Osteoblast (primary cell): ENCODE measurements around the gene MUTYH. TPM values are rescaled to one million over a fixed set of nuclear protein-coding genes. Genes with fewer than 3 reads are reported as not detected.

Experiments
- DNase-seq: peaks from one replicate; pipeline ENCODE4 v3.0.0; 2011; ENCODE audit warnings: low spot score, mixed read lengths; ENCODE audit not compliant: insufficient read length; ENCODE audit errors: missing footprints
- H2AFZ ChIP-seq: 2 replicates; pipeline ENCODE4 v1.6.0; 2011; ENCODE audit warnings: mild to moderate bottlenecking, low read length
- H3K27ac ChIP-seq: 2 replicates; pipeline ENCODE4 v1.5.1; 2011; ENCODE audit warnings: mild to moderate bottlenecking, low read depth, low read length, moderate library complexity
- H3K27me3 ChIP-seq: 2 replicates; pipeline ENCODE4 v1.6.0; 2012; ENCODE audit warnings: mild to moderate bottlenecking, control low read depth, inconsistent platforms, low read length, moderate library complexity; ENCODE audit not compliant: insufficient read depth
- H3K36me3 ChIP-seq: 2 replicates; pipeline ENCODE4 v1.5.1; 2011; ENCODE audit warnings: mild to moderate bottlenecking, low read length, control low read depth, moderate library complexity; ENCODE audit not compliant: insufficient read depth
- H3K4me1 ChIP-seq: 2 replicates; pipeline ENCODE4 v1.5.1; 2011; ENCODE audit warnings: mild to moderate bottlenecking, low read length, control low read depth, moderate library complexity; ENCODE audit not compliant: insufficient read depth
- H3K4me2 ChIP-seq: 2 replicates; pipeline ENCODE4 v1.6.0; 2011; ENCODE audit warnings: mild to moderate bottlenecking, low read length; ENCODE audit not compliant: insufficient read depth
- H3K4me3 ChIP-seq: fragments of 200-600 bp; sonication (generic); 3 replicates; pipeline ENCODE4 v1.5.1; 2012; ENCODE audit warnings: mild to moderate bottlenecking, low read length, inconsistent platforms; ENCODE audit not compliant: insufficient read depth
- H3K79me2 ChIP-seq: 2 replicates; pipeline ENCODE4 v1.6.0; 2012; ENCODE audit warnings: mild to moderate bottlenecking, low read length, control low read depth, inconsistent platforms; ENCODE audit not compliant: insufficient read depth
- H3K9me3 ChIP-seq: 2 replicates; pipeline ENCODE4 v1.5.1; 2011; ENCODE audit warnings: low read depth, low read length, control low read depth
- H4K20me1 ChIP-seq: 2 replicates; pipeline ENCODE4 v1.6.0; 2012; ENCODE audit warnings: mild to moderate bottlenecking, low read length, control low read depth; ENCODE audit not compliant: insufficient read depth
- CTCF ChIP-seq: IDR thresholded peaks from 2 replicates; pipeline ENCODE4 v1.5.1; 2011; ENCODE audit warnings: mild to moderate bottlenecking, low read depth, low read length, moderate library complexity; ENCODE audit errors: extremely low read depth
- total RNA-seq: library from RNA; depleted of rRNA; stranded (reverse); fragments of >200 nt; gene quantifications from 2 replicates; pipeline ENCODE4 v1.2.3, GENCODE V29; 2012

The MUTYH gene
- total RNA-seq, 1 donor: 14.1 TPM

- H3K36me3 ChIP-seq: no peaks in the 10 kb centered on the region
- no peaks in the 10 kb centered on the region for H3K9me3 ChIP-seq
- H3K4me1 ChIP-seq: no peaks in the 10 kb centered on the region
- H3K4me3 ChIP-seq: no peak overlapping the region
- no peak for DNase-seq
- no peak overlapping the region for H3K4me2 ChIP-seq
- H3K79me2 ChIP-seq: no peaks in the 10 kb centered on the region
- H4K20me1 ChIP-seq: no peaks in the 10 kb centered on the region
- no peak overlapping the region for H2AFZ ChIP-seq
- no peak overlapping the region for H3K27ac ChIP-seq
- no peaks in the 10 kb centered on the region for H3K27me3 ChIP-seq
- TF ChIP-seq CTCF: no peak
Measured at GRCh38 chr1:45282351-45282750, 57.9 kb downstream of the MUTYH start.

Other genes starting within 250 kb of the MUTYH start
- 0.36 and 0.59 TPM in 2 replicates for gene ZSWIM5, start 133.8 kb downstream of the MUTYH start, total RNA-seq
- gene HPDL, start 13.5 kb downstream of the MUTYH start, total RNA-seq: 0.36 and 0.59 TPM in 2 replicates
- gene TOE1, start 270 bp downstream of the MUTYH start, total RNA-seq: 6.5 and 8.5 TPM in 2 replicates
- 5.4 and 6.2 TPM in 2 replicates for gene TESK2, start 150.7 kb upstream of the MUTYH start, total RNA-seq
- gene CCDC163, start 159.6 kb upstream of the MUTYH start, total RNA-seq: 1.8 TPM in 2 replicates
- 2.9 TPM in 2 replicates for gene MMACHC, start 159.9 kb upstream of the MUTYH start, total RNA-seq
- gene PRDX1, start 181.4 kb upstream of the MUTYH start, total RNA-seq: 249 and 260 TPM in 2 replicates
- gene AKR1A1, start 210.4 kb upstream of the MUTYH start, total RNA-seq: 129 and 136 TPM in 2 replicates
- 25.9 and 27.5 TPM in 2 replicates for gene NASP, start 243.6 kb upstream of the MUTYH start, total RNA-seq